Esophagus squamous epithelium (tissue), 4 donors: ENCODE data around the gene POU6F1.

ENCODE experiments used
- POLR2A ChIP-seq, 4 donors: fragments of 450-650 bp; IDR thresholded peaks; one replicate each; pipeline ENCODE4 v1.6.1; 2017; ENCODE audit warnings: antibody characterized with exemption in 4 of 4, mild to moderate bottlenecking in 4 of 4, moderate library complexity in 3 of 4
- TF ChIP-seq, protein P1 (sequence below), 6 experiments: fragments of 450-650 bp in 4 of 6; fragments of 200-600 bp in 2 of 6; sonication (generic) in 2 of 6; IDR thresholded peaks; one replicate each; pipeline ENCODE4 v1.5.1; 2016 to 2019; ENCODE audit warnings: antibody characterized with exemption in 6 of 6, mild to moderate bottlenecking in 4 of 6, moderate library complexity in 4 of 6

DNA sequence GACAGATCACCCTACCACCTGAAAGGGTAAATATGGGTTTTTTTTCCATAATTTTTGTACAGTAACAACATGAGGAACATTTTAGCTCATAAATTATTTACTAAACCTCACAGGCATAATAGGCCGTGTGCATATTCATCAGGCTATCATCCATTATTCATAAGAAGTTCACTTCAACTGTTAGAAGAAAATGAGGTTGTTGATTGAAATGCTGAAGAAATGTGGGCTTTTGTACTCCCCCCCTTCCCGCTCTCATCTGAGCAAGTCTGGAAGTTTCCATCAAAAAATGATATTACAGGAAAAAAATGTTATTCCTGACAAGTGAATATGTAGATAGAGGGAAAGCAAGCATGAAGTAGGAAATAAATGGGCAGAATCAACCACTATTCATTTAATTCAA is 7.9 kb upstream of the POU6F1 start:
- TF ChIP-seq, protein P1, sequence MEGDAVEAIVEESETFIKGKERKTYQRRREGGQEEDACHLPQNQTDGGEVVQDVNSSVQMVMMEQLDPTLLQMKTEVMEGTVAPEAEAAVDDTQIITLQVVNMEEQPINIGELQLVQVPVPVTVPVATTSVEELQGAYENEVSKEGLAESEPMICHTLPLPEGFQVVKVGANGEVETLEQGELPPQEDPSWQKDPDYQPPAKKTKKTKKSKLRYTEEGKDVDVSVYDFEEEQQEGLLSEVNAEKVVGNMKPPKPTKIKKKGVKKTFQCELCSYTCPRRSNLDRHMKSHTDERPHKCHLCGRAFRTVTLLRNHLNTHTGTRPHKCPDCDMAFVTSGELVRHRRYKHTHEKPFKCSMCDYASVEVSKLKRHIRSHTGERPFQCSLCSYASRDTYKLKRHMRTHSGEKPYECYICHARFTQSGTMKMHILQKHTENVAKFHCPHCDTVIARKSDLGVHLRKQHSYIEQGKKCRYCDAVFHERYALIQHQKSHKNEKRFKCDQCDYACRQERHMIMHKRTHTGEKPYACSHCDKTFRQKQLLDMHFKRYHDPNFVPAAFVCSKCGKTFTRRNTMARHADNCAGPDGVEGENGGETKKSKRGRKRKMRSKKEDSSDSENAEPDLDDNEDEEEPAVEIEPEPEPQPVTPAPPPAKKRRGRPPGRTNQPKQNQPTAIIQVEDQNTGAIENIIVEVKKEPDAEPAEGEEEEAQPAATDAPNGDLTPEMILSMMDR (IDR thresholded peaks at IDR 0.05): no peak
- TF ChIP-seq POLR2A (IDR thresholded peaks at IDR 0.05): no peak
